CD14-positive monocyte (primary cell): ENCODE results near the gene CFAP299. TPM values are rescaled to one million over a fixed set of nuclear protein-coding genes. Genes with fewer than 3 reads are reported as not detected.

ENCODE experiments used
- DNase-seq, 3 donors: peaks; one replicate each; pipeline ENCODE4 v3.0.0-alpha.2; 2011 to 2022
- H2AFZ ChIP-seq: 2 replicates; pipeline ENCODE4 v1.6.0; 2012; ENCODE audit warnings: mild to moderate bottlenecking, low read depth, low read length, inconsistent platforms; ENCODE audit not compliant: insufficient read depth, poor library complexity, severe bottlenecking
- H3K27ac ChIP-seq, 2 donors: 1 replicate in 1 of 2; 2 replicates in 1 of 2; pipeline ENCODE4 v1.5.1; 2012 to 2013; ENCODE audit warnings: low read length in 2 of 2, control low read depth in 1 of 2, inconsistent platforms in 1 of 2, low read depth in 1 of 2, mild to moderate bottlenecking in 1 of 2
- H3K27me3 ChIP-seq, 2 donors: one replicate each; pipeline versions ENCODE4 v1.6.0 to v1.6.1; 2011 to 2013; ENCODE audit warnings: low read length in 2 of 2; ENCODE audit not compliant: control insufficient read depth in 2 of 2, insufficient read depth in 2 of 2
- H3K36me3 ChIP-seq, 2 donors: replicated peaks in 1 of 2; 1 replicate in 1 of 2; 2 replicates in 1 of 2; pipeline versions ENCODE4 v1.5.1 to v1.6.1; 2012 to 2013; ENCODE audit warnings: low read length in 2 of 2, control low read depth in 1 of 2, inconsistent platforms in 1 of 2, mild to moderate bottlenecking in 1 of 2; ENCODE audit not compliant: insufficient read depth in 2 of 2, control insufficient read depth in 1 of 2
- H3K4me1 ChIP-seq, 2 donors: 1 replicate in 1 of 2; 2 replicates in 1 of 2; pipeline versions ENCODE4 v1.5.1 to v1.6.1; 2012 to 2013; ENCODE audit warnings: low read length in 2 of 2, control low read depth in 1 of 2, inconsistent platforms in 1 of 2, mild to moderate bottlenecking in 1 of 2, moderate library complexity in 1 of 2; ENCODE audit not compliant: insufficient read depth in 2 of 2, control insufficient read depth in 1 of 2
- H3K4me2 ChIP-seq: replicated peaks from 2 replicates; pipeline ENCODE3; 2012; ENCODE audit warnings: low read length, moderate library complexity, mild to moderate bottlenecking; ENCODE audit not compliant: poor library complexity, severe bottlenecking; ENCODE audit errors: extremely low read depth
- H3K4me3 ChIP-seq, 3 experiments: fragments of 200-600 bp in 1 of 3; sonication (generic) in 1 of 3; replicated peaks in 1 of 3; 1 replicate in 2 of 3; 2 replicates in 1 of 3; pipeline ENCODE4 v1.5.1; 2011 to 2013; ENCODE audit warnings: low read length in 3 of 3, mild to moderate bottlenecking in 3 of 3, control low read depth in 2 of 3, low read depth in 2 of 3, inconsistent platforms in 1 of 3, moderate library complexity in 1 of 3
- H3K79me2 ChIP-seq: 2 replicates; pipeline ENCODE4 v1.6.0; 2012; ENCODE audit warnings: mild to moderate bottlenecking, control low read depth, inconsistent platforms, low read length, moderate library complexity; ENCODE audit not compliant: insufficient read depth
- H3K9ac ChIP-seq: 2 replicates; pipeline ENCODE4 v1.6.0; 2017; ENCODE audit warnings: low read length, mild to moderate bottlenecking; ENCODE audit not compliant: insufficient read depth, poor library complexity, severe bottlenecking
- H3K9me3 ChIP-seq, 2 donors: replicated peaks in 1 of 2; 1 replicate in 1 of 2; 2 replicates in 1 of 2; pipeline versions ENCODE4 v1.5.1 to v1.6.1; 2012 to 2013; ENCODE audit warnings: low read length in 2 of 2, control low read depth in 1 of 2; ENCODE audit not compliant: control insufficient read depth in 1 of 2, insufficient read depth in 1 of 2
- H4K20me1 ChIP-seq: 2 replicates; pipeline ENCODE4 v1.6.0; 2012; ENCODE audit warnings: mild to moderate bottlenecking, low read length, control low read depth, moderate library complexity; ENCODE audit not compliant: insufficient read depth
- H3K27ac Mint-ChIP-seq, 7 donors: one replicate each; pipeline ENCODE4 v1.8.0; 2020; ENCODE audit warnings: mild to moderate bottlenecking in 7 of 7, mixed read lengths in 7 of 7, moderate library complexity in 6 of 7, inconsistent platforms in 2 of 7
- H3K27me3 Mint-ChIP-seq, 3 donors: one replicate each; pipeline ENCODE4 v1.8.0; 2021 to 2022; ENCODE audit warnings: low read depth in 3 of 3, mild to moderate bottlenecking in 3 of 3, mixed read lengths in 3 of 3, moderate library complexity in 3 of 3, inconsistent platforms in 1 of 3
- H3K36me3 Mint-ChIP-seq, 2 donors: one replicate each; pipeline ENCODE4 v1.8.0; 2020; ENCODE audit warnings: mixed read lengths in 2 of 2, inconsistent platforms in 1 of 2, mild to moderate bottlenecking in 1 of 2
- H3K4me1 Mint-ChIP-seq: one replicate; pipeline ENCODE4 v1.8.0; 2020; ENCODE audit warnings: mild to moderate bottlenecking, mixed read lengths
- H3K4me3 Mint-ChIP-seq, 2 donors: one replicate each; pipeline ENCODE4 v1.8.0; 2020; ENCODE audit warnings: mild to moderate bottlenecking in 2 of 2, mixed read lengths in 2 of 2, moderate library complexity in 1 of 2
- H3K9me3 Mint-ChIP-seq, 7 donors: one replicate each; pipeline ENCODE4 v1.8.0; 2020 to 2022; ENCODE audit warnings: mixed read lengths in 7 of 7, mild to moderate bottlenecking in 6 of 7, moderate library complexity in 6 of 7, inconsistent platforms in 2 of 7
- CTCF ChIP-seq: fragments of 200-600 bp; IDR thresholded peaks from one replicate; pipeline ENCODE4 v1.8.0; 2022; ENCODE audit warnings: antibody characterized with exemption, mild to moderate bottlenecking
- WGBS: methylation state at CpG from one replicate; pipeline ENCODE4 v1.1.5; 2013; ENCODE audit warnings: missing lambda C conversion rate; ENCODE audit not compliant: insufficient coverage; 5-methylcytosine and 5-hydroxymethylcytosine counted together
- intact Hi-C, 2 donors: fragments of 100-400 bp; cut with micrococcal nuclease; formaldehyde crosslinking; loops; one replicate each; pipeline versions ENCODE4 v1.15.0 to v1.15.1; 2023
- polyA plus RNA-seq, 3 donors: library from polyadenylated mRNA; depleted of rRNA in 1 of 3; unstranded in 2 of 3; stranded (reverse) in 1 of 3; fragments of 300-500 nt in 2 of 3; fragments of >200 nt in 1 of 3; fragmentation: Illumina TruSeq in 2 of 3; gene quantifications; 1 replicate in 2 of 3; 2 replicates in 1 of 3; pipeline ENCODE4 v1.2.3, GENCODE V29; 2012 to 2021

CFAP299 gene
- polyA plus RNA-seq, 3 donors: not detected

- no peak overlapping the region for H3K4me3 Mint-ChIP-seq
- H3K36me3 Mint-ChIP-seq: no peaks in the 10 kb centered on the region
- intact Hi-C loops: no loop called here
- H3K4me1 ChIP-seq: no peaks in the 10 kb centered on the region
- no peak overlapping the region for H3K4me3 ChIP-seq
- H3K4me1 Mint-ChIP-seq: no peaks in the 10 kb centered on the region
- no peaks in the 10 kb centered on the region for H3K79me2 ChIP-seq
- no peak overlapping the region for H2AFZ ChIP-seq
- H4K20me1 ChIP-seq: no peaks in the 10 kb centered on the region
- no peaks in the 10 kb centered on the region for H3K36me3 ChIP-seq
- DNase-seq: no peak
- no peak for TF ChIP-seq CTCF
- H3K4me2 ChIP-seq: no peak overlapping the region
- H3K27ac Mint-ChIP-seq: no peak overlapping the region
- H3K27me3 Mint-ChIP-seq: peaks cover 0 to 1% (median 0%) of the 10 kb centered on the region in 3 donors
- H3K9me3 Mint-ChIP-seq: no peaks in the 10 kb centered on the region
- no peaks in the 10 kb centered on the region for H3K27me3 ChIP-seq
- no peak overlapping the region for H3K9ac ChIP-seq
- H3K9me3 ChIP-seq: no peaks in the 10 kb centered on the region
- no peak overlapping the region for H3K27ac ChIP-seq
Measured at GRCh38 chr4:80613470-80613869, 277.9 kb downstream of the CFAP299 start.

- Mint-ChIP-seq H3K4me1 (no peaks in the 10 kb centered on the region), H3K36me3 (no peaks in the 10 kb centered on the region), H3K9me3 (no peaks in the 10 kb centered on the region), H3K27ac (no peak overlapping the region), H3K27me3 (no peaks in the 10 kb centered on the region), H3K4me3 (no peak overlapping the region)
- TF ChIP-seq CTCF: no peak
- no peak for DNase-seq
- Histone ChIP-seq H3K9ac (no peak overlapping the region), H3K27ac (no peak overlapping the region), H3K79me2 (no peaks in the 10 kb centered on the region), H4K20me1 (no peaks in the 10 kb centered on the region), H3K27me3 (no peaks in the 10 kb centered on the region), H3K9me3 (no peaks in the 10 kb centered on the region), H3K4me1 (no peaks in the 10 kb centered on the region), H3K4me3 (no peak overlapping the region), H3K4me2 (no peak overlapping the region), H2AFZ (no peak overlapping the region), H3K36me3 (no peaks in the 10 kb centered on the region)
- WGBS: 96% methylated on average over 6 of the region's 6 CpGs
- intact Hi-C loops: no loop called here
Measured at GRCh38 chr4:80614319-80614718, 278.8 kb downstream of the CFAP299 start.
